ENCODE measurements around the gene GGTLC1. TPM values are rescaled to one million over a fixed set of nuclear protein-coding genes. Genes with fewer than 3 reads are reported as not detected.
"Not testable (repeated sequence)": the region's sequence is repeated elsewhere in the genome, so short reads cannot be mapped to it uniquely, and the experiment has no call there.

Gene GGTLC1
- total RNA-seq, 2 donors from 2014 or later, result not detected

GRCh38 chr20:23982112-23983018 is 6.2 kb downstream of the GGTLC1 start:
- H3K4me1 ChIP-seq (replicated peaks); H3K36me3 ChIP-seq; H3K4me3 ChIP-seq; H3K27me3 ChIP-seq (replicated peaks; ENCODE audit: insufficient read depth); H3K9me3 ChIP-seq: not testable (repeated sequence)
- intact Hi-C loops (cut with DNase I), result loop anchor here (5.0 kb wide), 1 partner anchor 45 kb away; no protein-coding TSS in a partner anchor
- peak overlapping the region; percentile 37 to 60 for H3K27ac ChIP-seq
- TF ChIP-seq POLR2AphosphoS5 (IDR thresholded peaks at IDR 0.05), result peak; percentile 82
- WGBS, result 16% methylated on average over 7 of the region's 11 CpGs
- DNase-seq (ENCODE audit: low spot score), result peak; percentile 68

- H3K9me3 ChIP-seq; H3K36me3 ChIP-seq; H3K4me3 ChIP-seq; H3K27me3 ChIP-seq (replicated peaks; ENCODE audit: insufficient read depth); H3K4me1 ChIP-seq (replicated peaks); DNase-seq (ENCODE audit: low spot score): not testable (repeated sequence)
- WGBS, result 80% methylated on average over 5 of the region's 5 CpGs
- peak overlapping the region in 1 of 2 donors; percentile 60 for H3K27ac ChIP-seq
- intact Hi-C loops (cut with DNase I), result loop anchor here (5.0 kb wide), 1 partner anchor 44 kb away; no protein-coding TSS in a partner anchor
Observed at GRCh38 chr20:23981526-23981925, 7.1 kb downstream of the GGTLC1 start.

- not testable (repeated sequence) for H3K27ac ChIP-seq; H3K4me1 ChIP-seq (replicated peaks); DNase-seq (ENCODE audit: low spot score); H3K9me3 ChIP-seq; H3K36me3 ChIP-seq; H3K27me3 ChIP-seq (replicated peaks; ENCODE audit: insufficient read depth); H3K4me3 ChIP-seq
- 64% methylated on average over 11 of the region's 11 CpGs for WGBS
- intact Hi-C loops (cut with DNase I), result loop anchor here (5.0 kb wide), 1 partner anchor 44 kb away; no protein-coding TSS in a partner anchor
Observed at GRCh38 chr20:23981014-23981413, 7.6 kb downstream of the GGTLC1 start.

- intact Hi-C loops (cut with DNase I), result loop anchor here (5.0 kb wide), 1 partner anchor 43 kb away; no protein-coding TSS in a partner anchor
- not testable (repeated sequence) for DNase-seq (ENCODE audit: low spot score); H3K4me1 ChIP-seq (replicated peaks); H3K27ac ChIP-seq; H3K36me3 ChIP-seq; H3K9me3 ChIP-seq; H3K4me3 ChIP-seq; H3K27me3 ChIP-seq (replicated peaks; ENCODE audit: insufficient read depth)
- WGBS, result 85% methylated on average over 17 of the region's 17 CpGs
Observed at GRCh38 chr20:23979899-23980811, 8.4 kb downstream of the GGTLC1 start.

- H3K27ac ChIP-seq; H3K27me3 ChIP-seq (replicated peaks; ENCODE audit: insufficient read depth); DNase-seq (ENCODE audit: low spot score); H3K4me1 ChIP-seq (replicated peaks); intact Hi-C loops (cut with DNase I); H3K36me3 ChIP-seq; H3K4me3 ChIP-seq; H3K9me3 ChIP-seq: not testable (repeated sequence)
- whole genome bisulfite sequencing, result 83% methylated on average over 6 of the region's 6 CpGs
Observed at GRCh38 chr20:23979380-23979779, 9.2 kb downstream of the GGTLC1 start.

GRCh38 chr20:23978457-23978856 is 10.1 kb downstream of the GGTLC1 start:
- WGBS, result 58% methylated on average over 6 of the region's 6 CpGs
- H3K9me3 ChIP-seq; DNase-seq (ENCODE audit: low spot score); H3K4me1 ChIP-seq (replicated peaks); H3K4me3 ChIP-seq; H3K27me3 ChIP-seq (replicated peaks; ENCODE audit: insufficient read depth); intact Hi-C loops (cut with DNase I); H3K27ac ChIP-seq; H3K36me3 ChIP-seq: not testable (repeated sequence)

- Histone ChIP-seq H3K27me3 (replicated peaks; ENCODE audit: insufficient read depth) (no peaks in the 10 kb centered on the region), H3K4me1 (replicated peaks) (no peaks in the 10 kb centered on the region), H3K4me3 (no peak overlapping the region), H3K27ac (no peak overlapping the region), H3K9me3 (no peaks in the 10 kb centered on the region), H3K36me3 (no peaks in the 10 kb centered on the region)
- intact Hi-C loops (cut with DNase I), result no loop called here
- WGBS, result 67% methylated on average over 9 of the region's 9 CpGs
- TF ChIP-seq CTCF (IDR thresholded peaks at IDR 0.05), result no peak
- no peak for TF ChIP-seq POLR2AphosphoS5 (IDR thresholded peaks at IDR 0.05)
- TF ChIP-seq POLR2A (IDR thresholded peaks at IDR 0.05), result no peak
- DNase-seq (ENCODE audit: low spot score), result no peak
Observed at GRCh38 chr20:23974966-23975365, 13.6 kb downstream of the GGTLC1 start.
